NCI-H187 treated with DMSO at 0.1 percent for 48 hours (cell line): ENCODE measurements around the gene WNT11.

ENCODE experiments used
- DNase-seq: peaks from one replicate; lab custom pipeline; 2025; lab: John Stamatoyannopoulos, UW

WNT11 gene

GRCh38 chr11:76173663-76174062 is 32.6 kb downstream of the WNT11 start:
- DNase-seq = no peak

GRCh38 chr11:76172583-76172982 is 33.7 kb downstream of the WNT11 start:
- DNase-seq = no peak

- no peak for DNase-seq
Observed at GRCh38 chr11:76170468-76170867, 35.8 kb downstream of the WNT11 start.

GRCh38 chr11:76169473-76169896 is 36.8 kb downstream of the WNT11 start:
- no peak for DNase-seq

- no peak for DNase-seq
Observed at GRCh38 chr11:76167590-76167989, 38.7 kb downstream of the WNT11 start.

GRCh38 chr11:76166314-76166713 is 40.0 kb downstream of the WNT11 start:
- DNase-seq = no peak

- no peak for DNase-seq
Observed at GRCh38 chr11:76164861-76165751, 41.2 kb downstream of the WNT11 start.

- DNase-seq = no peak
Observed at GRCh38 chr11:76164081-76164480, 42.2 kb downstream of the WNT11 start.

- no peak for DNase-seq
Observed at GRCh38 chr11:76163289-76163880, 42.9 kb downstream of the WNT11 start.

GRCh38 chr11:76162336-76163288 is 43.7 kb downstream of the WNT11 start:
- DNase-seq = no peak

GRCh38 chr11:76161261-76161961 is 44.9 kb downstream of the WNT11 start:
- DNase-seq = no peak

- no peak for DNase-seq
Observed at GRCh38 chr11:76160856-76161255, 45.4 kb downstream of the WNT11 start.

- DNase-seq = no peak
Observed at GRCh38 chr11:76159983-76160661, 46.2 kb downstream of the WNT11 start.

- no peak for DNase-seq
Observed at GRCh38 chr11:76159303-76159937, 46.9 kb downstream of the WNT11 start.

- DNase-seq = no peak
Observed at GRCh38 chr11:76158394-76159302, 47.7 kb downstream of the WNT11 start.

GRCh38 chr11:76157891-76158290 is 48.4 kb downstream of the WNT11 start:
- DNase-seq = no peak

- DNase-seq = no peak
Observed at GRCh38 chr11:76156971-76157427, 49.3 kb downstream of the WNT11 start.

- DNase-seq = no peak
Observed at GRCh38 chr11:76155500-76156227, 50.6 kb downstream of the WNT11 start.

GRCh38 chr11:76153571-76153923 is 52.8 kb downstream of the WNT11 start:
- DNase-seq = no peak
